Measurements from ENCODE around the gene CEP83.
"Not testable (repeated sequence)": the region's sequence is repeated elsewhere in the genome, so short reads cannot be mapped to it uniquely, and the experiment has no call there.

CEP83 gene

GRCh38 chr12:94379479-94380113, 80.1 kb downstream of the CEP83 start:
- no peak for DNase-seq (ENCODE audit: low spot score)

GRCh38 chr12:94377599-94377998, 82.1 kb downstream of the CEP83 start:
- no peak for DNase-seq (ENCODE audit: low spot score)

DNA sequence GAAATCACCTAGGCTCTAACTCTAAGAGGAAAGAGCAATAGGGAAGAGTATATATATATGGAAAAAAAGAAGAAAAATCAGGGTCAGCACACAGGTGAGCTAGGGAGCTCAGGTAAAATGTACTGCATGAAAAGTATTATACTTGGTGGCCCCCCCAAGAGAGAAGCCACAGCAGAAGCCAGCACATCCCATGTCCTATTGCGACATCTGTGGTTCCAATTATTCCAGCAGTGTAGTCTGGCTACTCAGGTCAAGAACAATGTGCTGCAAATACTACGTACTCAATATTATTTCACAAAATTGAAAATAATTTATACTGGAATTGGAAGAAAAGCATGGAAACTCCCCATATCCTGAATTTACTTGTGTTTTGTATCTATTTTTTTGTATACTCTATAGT, 85.5 kb downstream of the CEP83 start:
- no peak for DNase-seq (ENCODE audit: low spot score)

GRCh38 chr12:94372461-94372860, 87.2 kb downstream of the CEP83 start:
- no peak for DNase-seq (ENCODE audit: low spot score)

DNA sequence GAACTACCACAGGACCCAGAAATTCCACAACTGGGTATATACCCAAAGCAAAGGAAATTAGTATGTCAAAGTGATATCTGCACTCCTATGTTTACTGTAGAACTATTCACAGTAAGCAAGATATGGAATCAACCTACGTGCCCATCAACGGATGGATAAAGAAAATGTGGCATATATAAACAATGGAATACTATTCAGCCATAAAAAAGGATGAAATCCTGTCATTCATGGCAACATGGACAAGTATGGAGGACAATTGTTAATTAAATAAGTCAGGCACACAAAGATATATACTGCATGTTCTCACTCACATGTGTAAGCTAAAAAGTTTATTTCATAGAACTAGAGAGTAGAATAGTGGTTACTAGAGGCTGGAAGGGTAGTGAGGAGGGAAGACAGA, 97.0 kb downstream of the CEP83 start:
- DNase-seq (ENCODE audit: low spot score), result no peak

- no peak for DNase-seq (ENCODE audit: low spot score)
Observed at GRCh38 chr12:94359761-94360160, 99.9 kb downstream of the CEP83 start.

DNA sequence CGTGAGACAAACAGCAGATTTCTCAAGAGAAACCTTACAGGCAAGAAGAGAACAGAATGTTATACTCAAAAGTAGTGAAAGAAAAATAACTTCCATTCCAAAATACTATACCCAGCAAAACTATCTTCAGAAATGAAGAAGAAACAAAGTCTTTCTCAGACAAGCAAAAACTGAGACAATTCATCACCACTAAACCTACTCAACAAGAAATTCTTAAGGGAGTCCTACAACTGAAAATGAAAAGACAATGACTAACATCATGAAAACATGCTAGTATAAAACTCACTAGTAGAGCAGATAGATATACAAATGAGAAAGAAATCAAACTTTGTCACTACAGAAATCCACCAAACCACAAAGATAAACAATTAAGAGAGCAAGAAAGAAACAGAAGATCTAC, 106.5 kb downstream of the CEP83 start:
- no peak for DNase-seq (ENCODE audit: low spot score)

DNA sequence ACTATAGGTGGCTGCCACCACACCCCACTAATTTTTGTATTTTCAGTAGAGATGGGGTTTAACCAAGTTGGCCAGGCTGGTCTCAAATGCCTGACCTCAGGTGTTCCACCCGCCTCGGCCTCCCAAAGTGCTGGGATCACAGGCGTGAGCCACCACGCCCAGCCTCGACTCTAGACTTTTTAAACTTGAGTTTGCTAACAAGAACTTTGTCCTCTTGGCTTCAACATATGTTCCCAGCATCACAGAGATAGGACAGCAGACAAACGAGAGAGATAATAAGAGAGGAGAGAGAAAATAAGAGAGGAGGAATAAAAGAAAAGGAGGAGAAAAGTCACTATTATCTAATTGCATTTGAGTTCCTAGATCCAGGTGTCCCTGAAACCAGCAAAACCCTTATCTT, 119.1 kb downstream of the CEP83 start:
- no peak for DNase-seq (ENCODE audit: low spot score)

- DNase-seq (ENCODE audit: low spot score), result no peak
Observed at GRCh38 chr12:94338006-94338794, 121.5 kb downstream of the CEP83 start.

DNA sequence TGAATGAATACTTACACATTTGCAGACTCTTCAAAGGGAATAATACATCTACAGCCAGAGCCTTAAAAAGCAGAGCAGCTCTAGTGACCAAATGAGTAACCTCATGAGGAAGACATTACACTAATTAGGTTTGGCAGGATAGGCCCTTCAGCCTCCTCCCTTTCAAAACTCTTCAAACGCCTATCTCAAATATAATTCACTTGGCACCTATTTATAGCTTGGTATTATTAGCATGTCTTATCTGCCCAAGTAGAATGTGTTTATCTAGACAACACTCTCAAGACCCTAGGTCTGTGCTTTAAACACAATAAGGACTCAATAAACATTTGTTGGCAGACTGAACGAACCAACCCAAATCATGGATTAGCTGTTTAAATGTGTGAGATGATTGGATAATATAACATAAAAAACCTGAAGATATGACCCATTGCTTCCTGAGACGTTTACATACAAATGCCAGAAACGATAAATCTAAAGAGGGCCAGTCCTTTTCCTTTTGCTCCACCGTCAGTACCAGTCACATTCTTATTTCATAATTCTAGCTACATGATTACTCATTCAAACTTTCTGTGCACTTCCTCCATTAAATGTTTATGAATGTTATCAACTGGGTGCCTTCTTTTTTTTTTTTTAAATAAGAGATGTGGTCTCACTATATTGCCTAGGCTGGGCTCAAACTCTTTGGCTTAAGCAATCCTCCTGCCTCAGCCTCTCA, 123.3 kb downstream of the CEP83 start:
- DNase-seq (ENCODE audit: low spot score), result no peak

GRCh38 chr12:94333396-94333795, 126.3 kb downstream of the CEP83 start:
- DNase-seq (ENCODE audit: low spot score), result no peak

DNA sequence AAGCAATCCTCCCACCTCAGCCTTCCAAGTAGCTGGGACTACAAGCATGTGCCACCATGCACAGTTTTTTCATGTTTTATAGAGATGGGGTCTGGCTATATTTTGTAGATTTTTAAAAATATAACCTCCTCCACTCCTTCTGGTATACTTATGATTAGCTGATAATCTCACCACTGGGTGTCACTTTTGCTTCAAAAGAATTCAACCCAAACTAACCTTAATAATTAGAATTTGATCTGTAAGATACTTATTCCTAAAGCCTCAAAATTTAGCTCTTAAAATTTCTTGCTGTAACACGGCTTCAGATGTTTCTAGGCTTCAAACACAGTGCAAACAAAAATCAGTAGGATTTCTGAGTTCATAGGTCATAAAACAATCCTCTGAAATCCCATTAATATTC, 130.3 kb downstream of the CEP83 start:
- no peak for DNase-seq (ENCODE audit: low spot score)

DNA sequence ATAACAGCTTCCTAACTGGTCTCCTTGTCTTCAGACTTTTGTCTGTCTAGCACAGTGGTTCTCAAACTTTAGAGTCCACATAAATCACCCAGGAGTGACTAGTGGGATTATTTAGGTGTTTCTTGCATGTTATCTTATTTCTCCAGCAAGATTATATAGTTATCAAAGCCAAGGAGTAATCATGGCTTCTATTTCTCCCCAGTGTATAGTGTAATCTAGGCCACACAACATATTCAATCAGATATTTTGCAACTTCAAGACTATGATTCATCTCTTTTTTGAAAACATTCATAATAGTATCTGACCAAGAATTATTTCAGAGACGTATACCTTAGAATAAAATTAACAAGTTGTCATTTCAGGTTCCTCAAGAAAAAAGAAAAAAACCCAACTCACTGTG, 131.9 kb downstream of the CEP83 start:
- no peak for DNase-seq (ENCODE audit: low spot score)

DNA sequence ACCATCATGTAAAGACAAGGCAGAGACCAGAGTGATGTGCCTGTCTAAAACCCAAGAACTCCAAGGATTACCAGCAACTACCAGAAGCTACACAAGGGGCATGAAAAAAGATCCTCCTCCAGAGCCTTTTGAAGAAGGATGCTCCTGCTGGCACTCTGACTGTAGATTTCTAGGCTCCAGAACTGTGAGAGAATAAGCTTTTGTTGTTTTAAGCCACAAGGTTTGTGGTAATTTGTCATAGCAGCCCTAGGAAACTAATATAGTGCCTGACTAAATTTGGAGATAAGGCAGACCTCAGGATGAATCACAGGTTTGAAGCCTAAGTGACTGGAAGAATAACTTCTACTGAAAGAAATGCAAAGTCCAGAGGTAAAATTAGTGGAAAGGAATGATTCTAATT, 132.9 kb downstream of the CEP83 start:
- DNase-seq (ENCODE audit: low spot score), result no peak

DNA sequence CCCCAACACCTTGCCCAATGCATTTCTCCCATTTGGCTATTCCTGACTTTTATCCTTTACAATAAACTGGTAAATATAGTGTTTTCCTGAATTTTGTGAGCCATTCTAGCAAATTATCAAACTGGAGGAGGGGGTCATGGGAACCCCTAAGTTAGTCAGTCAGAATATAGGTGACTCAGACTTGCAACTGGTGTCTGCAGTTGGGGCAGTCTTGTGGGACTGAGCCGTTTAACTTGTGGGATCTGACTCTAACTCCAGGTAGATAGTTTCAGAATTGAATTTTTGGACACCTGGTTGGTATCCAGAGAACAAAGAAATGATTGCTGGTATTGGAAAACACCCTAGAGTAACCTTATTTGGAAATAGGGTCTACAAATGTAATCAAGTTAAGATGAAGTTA, 133.4 kb downstream of the CEP83 start:
- DNase-seq (ENCODE audit: low spot score), result no peak

GRCh38 chr12:94322346-94322745, 137.3 kb downstream of the CEP83 start:
- DNase-seq (ENCODE audit: low spot score), result no peak

GRCh38 chr12:94320109-94320508, 139.6 kb downstream of the CEP83 start:
- DNase-seq (ENCODE audit: low spot score), result no peak

DNA sequence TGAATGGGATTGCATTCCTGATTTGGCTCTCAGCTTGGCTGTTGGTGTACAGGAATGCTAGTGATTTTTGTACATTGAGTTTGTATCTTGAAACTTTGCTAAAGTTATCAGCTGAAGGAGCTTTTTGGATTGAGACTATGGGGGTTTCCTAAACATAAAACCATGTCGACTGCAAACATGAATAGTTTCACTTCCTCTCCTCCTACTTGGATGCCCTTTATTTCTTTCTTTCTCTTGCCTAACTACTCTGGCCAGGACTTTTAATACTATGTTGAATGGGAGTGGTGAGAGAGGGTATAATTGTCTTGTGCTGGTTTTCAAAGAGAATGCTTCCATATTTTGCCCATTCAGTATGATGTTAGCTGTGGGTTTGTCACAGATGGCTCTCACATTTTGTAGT, 141.5 kb downstream of the CEP83 start:
- DNase-seq (ENCODE audit: low spot score), result peak; percentile 38

DNA sequence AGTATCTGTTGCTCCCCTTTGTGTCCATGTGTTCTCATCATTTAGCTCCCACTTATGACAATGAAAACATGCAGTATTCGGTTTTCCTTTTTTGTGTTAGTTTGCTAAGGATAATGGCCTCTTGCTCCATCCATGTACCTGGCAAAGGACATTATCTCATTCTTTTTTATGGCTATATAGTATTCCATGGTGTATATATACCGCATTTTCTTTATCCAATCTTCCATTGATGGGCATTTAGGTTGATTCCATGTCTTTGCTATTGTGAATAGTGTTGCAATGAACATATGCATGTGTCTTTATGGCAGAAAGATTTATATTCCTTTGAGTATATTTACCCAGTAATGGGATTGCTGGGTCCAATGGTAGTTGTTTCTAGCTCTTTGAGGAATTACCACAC, 143.1 kb downstream of the CEP83 start:
- DNase-seq (ENCODE audit: low spot score), result not testable (repeated sequence)

GRCh38 chr12:94312378-94312777, 147.3 kb downstream of the CEP83 start:
- no peak for DNase-seq (ENCODE audit: low spot score)

- no peak for DNase-seq (ENCODE audit: low spot score)
Observed at GRCh38 chr12:94309373-94309772, 150.3 kb downstream of the CEP83 start.

DNA sequence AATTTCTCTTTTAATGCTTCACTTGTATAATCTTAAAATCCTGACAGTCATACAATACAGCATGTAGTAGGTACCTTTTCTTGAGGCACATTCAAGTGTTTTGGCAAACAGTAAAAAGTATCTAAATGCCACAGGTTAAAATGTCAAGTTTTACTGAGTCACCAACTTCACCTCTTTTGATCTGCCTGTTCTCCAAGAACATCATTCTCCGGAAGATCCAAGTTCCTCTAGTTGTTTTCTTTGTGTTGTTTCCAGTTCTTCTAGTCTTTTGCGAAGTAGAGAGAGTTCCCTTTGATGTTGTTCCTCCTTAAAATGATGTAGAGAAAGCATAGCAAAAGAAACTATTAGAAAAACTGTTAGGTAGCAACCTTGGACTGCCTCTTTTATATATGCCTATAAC, 151.1 kb downstream of the CEP83 start:
- no peak for DNase-seq (ENCODE audit: low spot score)

Data from NAMALWA (cell line).